ENCODE measurements around the gene CDC27.
"Not testable (repeated sequence)": the region's sequence is repeated elsewhere in the genome, so short reads cannot be mapped to it uniquely, and the experiment has no call there.

The CDC27 gene

DNA sequence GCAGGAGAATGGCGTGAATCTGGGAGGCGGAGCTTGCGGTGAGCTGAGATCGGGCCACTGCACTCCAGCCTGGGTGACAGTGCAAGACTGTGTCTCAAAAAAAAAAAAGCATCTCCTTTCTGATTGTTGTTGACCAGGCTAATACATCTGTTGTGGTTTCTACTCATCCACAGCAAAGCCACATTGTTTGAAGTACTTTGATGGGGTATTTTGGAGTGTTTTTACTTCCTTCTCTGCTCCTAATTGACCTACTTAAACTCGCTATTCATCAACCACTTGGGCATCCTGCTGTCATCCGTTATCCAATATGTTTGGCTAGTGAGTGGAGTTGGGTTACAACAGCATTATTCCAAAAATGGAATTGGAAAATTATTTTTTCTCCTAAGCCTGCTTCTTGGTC is 3.5 kb upstream of the CDC27 start:
- no peak for DNase-seq

DNA sequence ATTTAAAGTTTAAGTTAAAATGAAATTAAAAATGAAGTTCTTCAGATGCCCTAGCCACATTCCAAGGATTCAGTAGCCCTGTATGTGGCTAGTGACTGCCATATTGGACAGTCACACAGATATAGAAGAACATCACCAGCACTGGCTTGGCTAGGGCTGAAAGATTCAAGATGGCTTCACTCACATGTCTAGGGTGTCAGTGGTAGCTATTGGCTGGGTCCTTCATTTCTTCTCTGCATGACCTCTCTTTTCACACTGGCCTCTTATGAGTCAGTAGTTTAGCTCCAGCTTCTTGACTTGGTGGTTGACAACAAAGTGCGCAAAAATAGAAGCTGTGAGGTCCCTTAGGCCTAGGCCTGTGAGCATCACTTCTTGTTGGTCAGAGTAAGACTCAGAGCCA is 1.7 kb upstream of the CDC27 start:
- DNase-seq, result no peak

DNA sequence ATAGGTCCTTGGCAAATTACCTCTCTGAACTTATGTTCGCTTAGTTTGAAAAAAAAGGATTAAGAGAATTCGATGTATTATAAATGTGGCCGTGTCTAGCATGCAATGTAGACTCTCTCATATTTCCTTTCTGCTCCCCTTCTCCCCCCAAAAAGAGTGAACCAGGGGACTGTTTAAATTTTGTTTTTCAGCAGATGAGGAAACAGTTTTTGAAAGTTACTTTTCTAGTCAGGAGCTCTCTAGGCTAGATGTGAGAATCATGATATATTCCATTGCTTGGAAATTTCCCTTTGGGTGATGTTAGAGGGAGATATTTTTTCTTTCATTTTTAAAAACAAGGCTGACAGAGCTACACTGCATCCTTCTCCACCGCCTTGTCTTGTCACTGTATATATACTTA is 1.1 kb upstream of the CDC27 start:
- no peak for DNase-seq

DNA sequence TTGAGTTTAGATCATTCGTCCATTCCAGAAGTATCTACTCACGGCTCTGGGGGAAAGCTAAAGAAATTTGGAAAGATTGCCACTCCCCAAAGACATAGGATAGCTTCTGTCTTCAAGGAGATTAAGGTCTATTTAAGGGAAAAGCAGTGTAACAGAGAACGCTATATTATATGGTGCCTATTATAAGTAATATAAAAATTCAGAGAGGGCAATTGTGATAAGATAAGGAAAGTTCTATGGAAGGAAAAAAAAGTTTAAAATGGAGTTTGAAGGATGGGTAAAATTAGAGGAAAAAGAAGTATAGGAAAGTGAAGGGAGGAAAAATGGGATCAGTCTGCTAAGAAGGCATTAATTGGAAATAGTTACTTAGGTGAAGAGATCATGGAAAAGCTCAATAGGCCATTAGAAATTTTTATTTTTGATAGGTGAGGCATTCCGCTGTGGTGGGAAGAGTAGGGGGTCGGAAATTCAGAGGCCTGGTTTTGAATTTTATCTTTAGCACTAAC is 690 bp upstream of the CDC27 start:
- DNase-seq, result no peak

DNA sequence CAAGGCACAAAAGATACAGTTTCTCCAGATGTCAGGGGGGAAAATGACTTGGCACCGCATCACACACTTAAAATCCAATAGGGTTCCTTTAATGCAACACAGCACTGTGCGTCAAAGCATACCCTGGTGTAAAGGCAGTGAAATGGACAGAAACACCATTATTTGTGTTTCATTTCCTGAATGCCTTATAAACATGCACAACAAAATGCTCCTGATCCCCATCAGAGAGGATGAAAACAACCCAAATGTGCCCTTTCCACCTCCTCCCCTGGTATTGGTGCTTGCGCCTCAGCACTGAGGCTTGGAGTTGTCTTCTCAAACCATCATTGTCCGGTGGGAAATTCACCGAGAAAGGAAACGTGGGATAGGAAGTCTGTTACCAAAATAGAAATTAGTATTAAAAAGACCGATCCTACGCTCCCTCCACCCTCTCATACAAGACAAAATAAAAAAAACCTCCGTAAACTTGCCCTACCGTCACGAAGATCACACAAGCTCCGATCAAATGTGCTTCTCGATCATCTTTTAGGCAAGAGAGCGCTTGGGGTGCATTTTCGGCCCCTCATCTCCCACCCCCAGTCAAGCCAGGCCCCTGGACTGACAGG is 722 bp downstream of the CDC27 start:
- peak; percentile 4 for DNase-seq

DNA sequence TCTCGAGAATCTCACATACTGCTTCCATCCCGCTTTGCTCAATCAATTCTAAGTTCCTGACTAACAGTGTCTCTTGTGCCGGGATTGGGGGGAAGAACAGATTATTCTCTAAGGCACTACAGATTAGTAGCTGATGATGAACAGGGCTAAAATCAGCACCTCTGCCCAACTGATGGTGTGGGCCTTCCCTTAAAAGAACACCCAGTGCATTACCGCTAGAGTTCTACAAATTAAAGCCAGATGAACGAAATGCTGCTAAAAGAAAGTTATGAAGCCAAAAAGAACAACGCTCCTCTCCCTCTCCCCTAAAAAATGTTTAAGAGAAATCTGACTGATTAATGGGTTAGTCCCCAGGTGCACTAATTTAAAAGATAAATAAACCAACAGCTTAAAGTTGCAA is 4.4 kb downstream of the CDC27 start:
- DNase-seq, result no peak

DNA sequence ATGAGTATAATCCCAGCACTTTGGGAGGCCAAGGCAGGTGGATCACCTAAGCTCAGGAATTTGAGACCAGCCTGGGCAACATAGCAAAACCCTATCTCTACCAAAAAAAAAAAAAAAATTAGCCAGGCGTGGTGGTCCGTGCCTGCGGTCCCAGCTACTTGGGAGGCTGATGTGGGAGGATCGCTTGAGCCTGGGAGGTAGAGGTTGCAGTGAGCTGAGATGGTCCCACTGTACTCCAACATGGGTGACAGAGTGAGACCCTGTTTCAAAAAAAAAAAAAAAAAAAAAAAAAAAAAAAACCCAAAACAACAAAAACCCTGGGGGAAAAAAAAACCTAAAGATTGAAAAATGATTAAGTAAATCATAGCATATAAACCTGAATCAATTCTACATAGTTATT is 8.1 kb downstream of the CDC27 start:
- not testable (repeated sequence) for DNase-seq

DNA sequence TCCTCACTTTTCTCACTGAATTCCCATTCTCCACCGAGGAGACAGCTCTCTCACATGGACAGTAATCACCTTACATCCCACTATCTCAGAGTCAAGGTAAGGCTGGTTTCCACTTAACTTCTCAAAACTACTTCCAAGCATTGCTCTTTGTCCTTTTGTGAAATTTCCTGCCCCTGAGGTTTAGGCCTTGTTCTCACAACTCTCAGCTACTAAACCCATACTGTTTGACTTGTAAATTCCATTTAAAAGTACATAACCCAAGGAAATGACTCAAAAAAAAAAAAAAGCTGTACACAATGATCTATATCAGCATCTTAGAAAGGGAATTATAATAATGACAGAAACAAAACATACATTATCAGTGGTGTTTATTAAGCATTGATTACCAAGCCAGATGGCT is 8.8 kb downstream of the CDC27 start:
- DNase-seq, result no peak

DNA sequence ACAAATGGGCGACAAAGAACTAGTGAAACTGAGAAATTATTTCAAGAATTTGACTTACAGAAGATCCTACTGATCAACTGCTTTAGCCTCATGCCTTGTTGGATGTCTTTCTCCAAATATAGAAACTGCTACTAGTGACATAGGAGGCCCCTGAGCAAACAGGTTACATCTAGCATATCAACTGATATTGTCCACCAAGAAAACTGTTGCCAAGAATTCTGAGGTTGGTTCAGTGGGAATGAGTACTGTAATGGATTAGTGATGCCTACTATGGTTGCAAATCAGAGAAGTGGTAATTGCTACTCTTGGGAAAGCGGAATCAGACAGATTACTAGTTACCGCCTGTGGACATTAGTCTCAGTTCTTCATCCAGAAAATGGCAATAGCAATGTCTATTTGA is 10.0 kb downstream of the CDC27 start:
- DNase-seq, result no peak

DNA sequence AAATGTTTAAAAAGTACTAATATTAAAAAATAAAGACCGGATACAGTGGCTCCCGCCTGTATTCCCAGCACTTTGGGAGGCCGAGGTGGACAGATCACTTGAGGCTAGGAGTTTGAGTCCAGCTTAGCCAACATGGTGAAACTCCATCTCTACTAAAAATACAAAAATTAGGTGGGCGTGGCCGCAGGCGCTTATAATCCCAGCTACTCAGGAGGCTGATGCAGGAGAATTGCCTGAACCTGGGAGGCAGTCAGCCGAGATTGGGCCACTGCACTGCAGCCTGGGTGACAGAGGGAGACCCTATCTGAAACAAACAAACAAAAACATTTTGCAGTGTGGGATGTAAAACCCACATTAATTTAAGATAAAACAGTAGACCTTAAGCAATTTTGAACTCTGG is 11.8 kb downstream of the CDC27 start:
- no peak for DNase-seq

DNA sequence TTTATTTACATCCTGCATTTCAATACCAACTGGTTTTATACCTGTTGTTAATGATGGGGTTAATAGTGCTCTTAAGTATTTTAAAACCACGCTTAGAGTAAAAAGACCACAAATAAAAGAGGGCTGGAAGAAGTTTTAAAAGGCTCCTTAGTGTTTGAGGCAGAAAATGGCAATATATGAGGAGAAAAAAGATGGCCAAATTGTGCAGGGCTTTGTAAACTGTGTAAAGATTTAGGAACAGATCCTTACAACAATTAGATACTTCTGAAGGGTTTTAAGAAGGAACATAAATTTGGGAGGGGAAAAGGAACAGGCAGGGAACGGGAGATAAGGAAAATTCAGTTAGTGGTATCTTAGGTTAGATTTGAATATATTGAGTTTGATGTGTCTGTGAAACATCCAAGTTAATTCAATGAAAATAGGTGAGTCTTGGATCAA is 12.7 kb downstream of the CDC27 start:
- no peak for DNase-seq

DNA sequence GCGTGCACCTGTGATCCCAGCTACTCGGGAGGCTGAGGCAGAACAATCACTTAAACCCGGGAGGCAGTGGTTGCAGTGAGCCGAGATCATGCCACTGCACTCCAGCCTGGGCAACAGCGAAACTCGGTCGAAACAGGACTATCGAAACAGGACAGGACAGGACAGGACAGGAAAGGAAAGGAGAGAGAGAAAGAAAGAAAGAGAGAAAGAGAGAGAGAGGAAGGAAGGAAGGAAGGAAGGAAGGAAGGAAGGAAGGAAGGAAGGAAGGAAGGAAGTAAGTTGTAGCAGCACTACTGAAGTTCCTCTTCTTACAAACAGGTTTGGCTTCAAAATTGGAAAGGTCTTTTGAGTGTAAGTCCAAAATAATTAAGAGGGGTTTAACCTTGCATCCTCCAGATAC is 14.3 kb downstream of the CDC27 start:
- DNase-seq, result not testable (repeated sequence)

DNA sequence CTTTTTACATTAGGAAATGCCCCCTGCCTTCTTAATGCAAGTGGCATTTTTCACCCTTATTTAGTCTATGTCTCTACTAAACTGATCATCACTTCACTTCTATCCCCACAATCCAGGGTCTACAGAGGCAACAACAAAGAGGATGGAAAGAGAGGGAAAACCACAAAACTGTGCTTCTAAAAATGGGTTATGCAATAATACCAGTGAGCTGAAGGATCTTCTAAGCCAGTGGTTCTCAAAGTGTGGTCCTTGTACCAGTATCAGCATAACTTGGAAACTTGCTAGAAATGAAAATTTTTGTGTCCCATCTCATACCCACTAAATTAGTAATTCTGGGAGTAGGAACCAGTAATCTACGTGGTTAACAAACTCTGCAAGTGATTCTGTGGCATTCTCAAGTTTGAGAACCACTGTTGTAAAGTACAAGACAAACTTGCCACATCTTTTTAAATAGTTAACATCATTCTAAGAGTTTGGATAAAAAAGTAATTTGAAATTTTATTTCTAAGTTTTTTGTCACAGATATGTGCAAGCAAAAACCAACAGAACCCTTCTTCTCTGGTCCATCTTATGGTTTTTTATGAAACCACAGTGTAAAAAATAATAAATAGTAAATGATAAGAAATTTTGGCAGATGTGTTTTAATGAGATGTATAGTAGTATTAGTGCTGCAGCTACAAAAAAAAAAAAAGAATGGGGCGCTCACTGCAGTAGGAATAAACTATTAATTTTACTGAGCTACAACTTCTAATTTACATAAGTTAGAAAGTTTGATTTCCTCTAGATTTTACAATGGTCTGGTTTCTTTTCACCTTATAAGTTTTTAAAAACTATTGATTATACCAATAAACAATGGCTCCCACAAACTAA is 16.2 kb downstream of the CDC27 start:
- DNase-seq, result no peak

DNA sequence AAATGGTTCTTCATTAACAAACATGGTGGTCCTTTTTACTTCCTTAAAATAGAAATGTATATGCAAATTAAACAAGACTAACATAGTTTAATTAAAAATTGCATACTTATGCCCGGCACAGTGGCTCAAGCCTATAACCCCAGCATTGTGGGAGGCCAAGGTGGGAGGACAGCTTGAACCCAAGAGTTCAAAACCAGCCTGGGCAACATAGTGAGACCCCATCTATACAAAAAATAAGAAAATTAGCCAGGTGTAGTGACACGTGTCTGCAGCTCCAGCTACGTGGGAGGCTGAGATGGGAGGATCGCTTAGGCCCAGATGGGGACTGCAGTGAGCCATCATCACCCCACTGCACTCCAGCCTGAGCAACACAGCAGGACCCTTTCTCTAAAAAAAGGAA is 18.4 kb downstream of the CDC27 start:
- DNase-seq, result no peak

DNA sequence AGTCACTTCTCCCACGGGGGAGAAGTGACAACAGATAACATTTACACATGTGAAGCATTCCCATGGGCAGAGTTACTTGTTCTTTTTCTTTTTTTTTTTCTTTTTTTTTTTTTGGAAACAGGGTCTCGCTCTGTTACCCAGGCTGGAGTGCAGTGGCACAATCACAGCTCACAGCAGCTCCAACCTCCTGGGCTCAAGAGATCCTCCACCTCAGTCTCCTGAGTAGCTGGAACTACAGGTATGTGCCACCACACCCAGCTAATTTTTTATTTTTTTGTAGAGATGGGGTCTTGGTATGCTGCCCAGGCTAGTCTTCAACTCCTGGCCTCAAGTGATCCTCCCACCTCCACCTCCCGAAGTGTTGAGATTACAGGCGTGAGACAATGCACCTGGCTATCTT is 20.2 kb downstream of the CDC27 start:
- DNase-seq, result not testable (repeated sequence)

DNA sequence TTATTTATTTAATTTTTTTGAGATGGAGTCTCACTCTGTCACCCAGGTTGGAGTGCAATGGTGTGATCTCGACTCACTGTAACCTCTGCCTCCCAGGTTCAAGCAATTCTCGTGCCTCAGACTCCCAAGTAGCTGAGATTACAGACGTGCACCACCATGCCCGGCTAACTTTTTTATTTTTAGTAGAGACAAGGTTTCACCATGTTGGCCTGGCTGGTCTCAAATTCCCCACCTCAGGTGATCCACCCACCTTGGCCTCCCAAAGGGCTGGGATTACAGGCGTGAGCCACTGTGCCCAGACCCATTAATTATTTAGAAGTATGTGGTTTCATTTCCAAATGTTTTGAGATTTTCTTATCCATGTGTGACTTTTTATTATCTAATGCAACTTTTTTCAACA is 22.2 kb downstream of the CDC27 start:
- DNase-seq, result not testable (repeated sequence)

DNA sequence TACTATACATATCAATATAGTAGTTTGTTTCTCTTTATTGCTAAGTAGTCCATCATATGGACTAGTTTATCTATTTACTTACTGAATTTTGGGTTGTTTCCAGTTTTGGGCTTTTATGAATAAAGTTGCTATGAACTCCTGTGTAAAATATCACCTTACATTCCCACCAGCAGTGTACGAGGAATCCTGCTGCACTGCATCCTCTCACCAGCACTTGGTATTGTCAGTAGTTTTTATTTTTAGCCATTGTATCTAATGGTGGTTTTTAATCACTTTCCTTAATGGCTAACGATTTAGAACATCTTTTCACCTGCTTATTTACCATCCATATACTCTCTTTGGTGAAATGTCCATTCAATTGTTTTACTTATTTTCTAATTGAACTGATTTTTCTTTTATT is 24.0 kb downstream of the CDC27 start:
- DNase-seq, result no peak

DNA sequence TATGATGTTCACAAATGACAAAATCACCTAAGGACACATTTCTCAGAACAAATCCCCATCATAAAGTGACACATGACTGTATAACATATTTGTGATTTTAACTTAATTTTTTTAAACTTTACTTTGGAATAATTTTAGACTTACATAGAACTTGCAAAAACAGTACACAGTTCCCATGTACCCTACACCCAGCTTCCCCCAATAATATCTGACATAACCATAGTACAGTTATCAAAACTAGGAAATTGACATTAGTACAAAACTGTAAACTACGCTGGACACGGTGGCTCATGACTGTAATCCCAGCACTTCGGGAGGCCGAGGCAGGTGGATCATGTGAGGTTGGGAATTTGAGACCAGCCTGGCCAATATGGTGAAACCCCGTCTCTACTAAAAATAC is 24.8 kb downstream of the CDC27 start:
- no peak for DNase-seq

DNA sequence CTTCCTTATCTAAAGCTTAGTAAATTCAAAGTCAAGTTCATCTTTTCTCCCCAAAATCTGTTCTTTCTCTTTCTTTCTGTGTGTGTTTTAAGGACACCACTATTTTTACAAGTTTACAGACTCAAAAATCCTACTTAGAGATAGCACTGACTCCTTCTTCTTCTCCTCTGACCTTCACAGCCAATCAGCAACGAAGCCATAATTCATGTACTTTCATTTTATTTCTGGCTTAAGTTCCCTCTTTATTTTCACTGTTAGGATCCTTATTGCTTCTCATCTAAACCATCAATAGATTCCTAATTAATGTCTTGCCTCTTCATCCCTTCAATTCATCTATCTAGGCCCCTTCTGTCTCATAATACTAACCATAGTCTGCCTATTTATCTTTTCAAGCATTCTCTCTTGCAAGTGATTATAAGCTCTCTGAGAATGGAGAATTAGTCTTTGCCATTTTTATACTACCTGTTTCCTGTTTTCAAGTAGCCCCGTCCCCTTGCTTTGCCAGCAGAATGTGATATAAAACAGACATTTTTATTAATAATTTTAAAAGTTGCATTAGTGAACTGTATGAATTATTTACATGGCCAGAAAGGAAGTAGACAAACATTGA is 27.0 kb downstream of the CDC27 start:
- no peak for DNase-seq

DNA sequence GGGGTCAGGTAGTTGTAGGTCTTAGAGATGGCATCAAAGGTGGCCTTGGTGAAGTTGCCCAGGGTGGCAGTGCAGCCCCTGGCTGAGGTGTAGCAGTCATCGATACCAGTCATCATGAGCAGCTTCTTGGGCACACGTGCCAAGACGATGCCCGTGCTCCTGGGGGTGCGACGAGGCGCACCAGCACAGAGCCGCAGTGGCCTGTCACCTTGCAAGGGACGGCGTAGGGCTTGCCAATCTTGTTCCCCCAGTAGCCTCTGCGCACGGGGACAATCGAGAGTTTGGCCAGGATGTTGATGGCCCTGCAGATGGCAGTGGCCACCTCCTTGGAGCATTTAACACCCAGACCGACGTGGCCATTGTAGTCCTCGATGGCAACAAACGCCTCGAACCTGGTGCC is 29.8 kb downstream of the CDC27 start:
- DNase-seq, result no peak

DNA sequence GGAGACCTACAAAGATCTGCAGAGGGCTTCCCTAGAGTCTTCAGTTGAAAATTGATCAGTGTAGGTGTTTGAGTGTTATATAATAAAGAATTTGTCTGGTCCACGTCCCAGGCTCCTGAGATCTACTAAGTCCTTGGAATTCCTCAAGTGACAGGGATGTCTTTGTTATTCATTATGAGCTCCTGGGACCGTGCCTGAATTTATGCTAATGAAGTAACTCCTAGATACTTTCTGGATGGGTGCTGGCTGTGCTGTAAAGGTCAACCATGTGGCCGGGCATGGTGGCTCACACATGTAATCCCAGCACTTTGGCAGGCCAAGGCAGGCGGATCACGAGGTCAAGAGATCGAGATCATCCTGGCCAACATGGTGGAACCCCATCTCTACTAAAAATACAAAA is 43.7 kb downstream of the CDC27 start:
- no peak for DNase-seq

DNA sequence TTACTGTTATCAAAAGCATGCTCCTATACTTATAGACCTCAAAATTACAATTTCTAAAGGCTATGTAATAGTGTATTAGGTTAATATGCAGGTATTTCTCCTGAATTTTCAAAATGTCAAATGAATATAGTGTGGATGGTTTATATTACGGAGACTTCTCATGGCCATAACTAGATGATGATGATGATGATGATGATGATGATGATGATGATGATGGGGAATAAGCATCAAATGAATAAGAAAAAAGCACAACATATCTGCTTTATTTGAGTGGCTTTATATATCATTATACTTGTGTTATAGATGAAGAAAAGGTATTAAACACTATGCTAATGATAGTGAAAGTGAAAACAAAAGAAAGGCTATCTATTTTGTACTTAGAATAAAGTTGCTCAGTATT is 53.9 kb downstream of the CDC27 start:
- no peak for DNase-seq

DNA sequence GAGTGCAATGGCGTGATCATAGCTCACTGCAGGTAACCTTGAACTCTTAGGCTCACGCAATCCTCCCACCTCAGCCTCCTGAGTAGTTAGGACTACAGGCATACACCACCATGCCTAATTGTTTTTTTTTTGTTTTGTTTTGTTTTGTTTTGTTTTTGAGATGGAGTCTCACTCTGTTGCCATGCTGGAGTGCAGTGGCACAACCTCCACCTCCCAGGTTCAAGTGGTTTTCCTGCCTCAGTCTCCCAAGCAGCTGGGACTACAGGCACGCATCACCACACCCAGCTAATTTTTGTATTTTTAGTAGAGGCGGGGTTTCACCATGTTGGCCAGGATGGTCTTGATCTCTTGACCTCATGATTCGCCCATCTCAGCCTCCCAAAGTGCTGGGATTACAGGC is 54.7 kb downstream of the CDC27 start:
- not testable (repeated sequence) for DNase-seq

DNA sequence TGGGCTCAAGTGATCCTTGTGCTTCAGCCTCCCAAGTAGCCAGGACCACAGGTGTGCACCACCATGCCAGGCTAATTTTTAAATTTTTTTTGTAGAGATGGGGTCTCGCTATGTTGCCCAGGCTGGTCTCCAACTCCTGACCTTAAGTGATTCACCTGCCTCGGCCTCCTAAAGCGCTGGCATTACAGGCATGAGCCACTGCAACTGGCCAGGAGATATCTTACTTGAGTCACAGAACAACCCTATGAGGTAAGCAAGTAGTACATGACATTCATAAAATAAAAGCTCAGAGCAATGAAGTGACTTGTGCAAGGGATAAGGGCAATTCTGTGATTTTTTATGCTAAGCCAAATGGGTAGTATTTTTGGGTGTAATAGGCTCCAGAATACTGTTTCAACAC is 57.3 kb downstream of the CDC27 start:
- DNase-seq, result no peak

All from NCI-H1694 treated with DMSO at 0.1 percent for 48 hours (cell line).